ENCODE results near the gene DENND2D. TPM values are rescaled to one million over a fixed set of nuclear protein-coding genes. Genes with fewer than 3 reads are reported as not detected.

Gene DENND2D
- total and polyA plus RNA-seq, 2 donors (not counting 3 experiments of a cell fraction or from before 2014, with no cell fraction given): 0.41 to 1.00 TPM

DNA sequence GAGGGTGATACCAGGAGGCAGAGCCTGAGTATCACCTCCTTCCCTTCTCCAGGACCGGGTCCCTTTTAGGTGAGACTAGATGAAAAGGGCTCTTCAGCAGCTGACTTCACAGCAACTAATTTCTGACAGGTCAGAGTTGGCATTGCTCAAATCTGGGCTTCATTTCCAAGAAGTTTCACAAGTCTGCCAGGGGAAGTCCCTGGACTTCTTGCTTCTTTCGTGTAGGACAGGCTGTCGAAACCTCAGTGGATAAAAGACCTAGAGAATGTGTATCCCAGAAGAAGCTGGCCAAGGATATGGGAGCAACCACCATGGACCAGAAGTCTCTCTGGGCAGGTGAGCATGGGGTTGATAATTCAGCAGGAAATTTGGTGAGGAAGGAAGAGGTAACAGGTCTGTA lies 27.0 kb upstream of the DENND2D start, which contains the start of gene CHI3L2:
CHI3L2 (plus strand) TSS at position 280 of the 400 bp plus-strand sequence; CDS start at position 297, 17 bp downstream.
- no peak within 1 kb of the TSS for H3K4me3 ChIP-seq (replicated peaks in 1 of 3; ENCODE audit: insufficient read depth in 1 of 3, low read depth in 1 of 3, low read length in 3 of 3)
- no peaks in the 10 kb centered on the region for H3K9me3 ChIP-seq (replicated peaks; ENCODE audit: control insufficient read depth, insufficient read depth, low read length)
- no peak within 1 kb of the TSS for H3K9ac ChIP-seq (replicated peaks; ENCODE audit: extremely low read depth, insufficient read depth, low read length)
- no peaks in the 10 kb centered on the region for H4K20me1 ChIP-seq (replicated peaks; ENCODE audit: control insufficient read depth, extremely low read depth, insufficient read depth, low read length)
- DNase-seq (ENCODE audit: low read depth, low spot score): no peak
- dilution Hi-C loops (cut with MboI; ENCODE audit: extremely low pct_ligation_motif_present, low sequenced_read_pairs): no loop called here
- H2AFZ ChIP-seq (ENCODE audit: low read depth, low read length): no peak within 1 kb of the TSS
- H3K4me1 ChIP-seq (ENCODE audit: control insufficient read depth, extremely low read depth, insufficient read depth, low read length): no peaks in the 10 kb centered on the region
- no peak for FAIRE-seq
- POLR2A ChIA-PET: no interaction called here
- H3K79me2 ChIP-seq (ENCODE audit: control insufficient read depth, insufficient read depth, low read length): no peaks in the 10 kb centered on the region
- no TSS peak for BruUV-seq (replicated peaks)
- no peak for TF ChIP-seq GATA2 (IDR thresholded peaks at IDR 0.05; ENCODE audit: insufficient read depth, insufficient read length, low read depth, low read length)
- no peak for TF ChIP-seq CTCF (IDR thresholded peaks at IDR 0.05; ENCODE audit: extremely low read depth in 1 of 2, insufficient read depth in 1 of 2, low read depth in 1 of 2, low read length in 2 of 2)
- TF ChIP-seq POLR2AphosphoS5 (IDR thresholded peaks at IDR 0.05; ENCODE audit: insufficient read depth, low read depth, low read length): no peak
- TF ChIP-seq POLR2A (IDR thresholded peaks at IDR 0.05; ENCODE audit: low read depth, low read length): no peak
- no peaks in the 10 kb centered on the region for H3K9me1 ChIP-seq (replicated peaks; ENCODE audit: control insufficient read depth, extremely low read depth, insufficient read depth, low read length)
- H3K27me3 ChIP-seq (ENCODE audit: control insufficient read depth in 2 of 2, insufficient read depth in 2 of 2, low read length in 2 of 2): peaks cover 0 to 7% of the 10 kb centered on the region in 2 experiments
- H3K27ac ChIP-seq (ENCODE audit: insufficient read depth, low read depth, low read length): no peak within 1 kb of the TSS
- H3K36me3 ChIP-seq (ENCODE audit: control insufficient read depth in 2 of 2, extremely low read depth in 1 of 2, insufficient read depth in 2 of 2, low read length in 2 of 2): no peaks in the 10 kb centered on the region
- CTCF ChIA-PET: interaction anchor here (0.8 kb wide), 1 partner anchor 172 kb away, joined by 4 read pairs; no protein-coding TSS in a partner anchor
- intact Hi-C loops (cut with micrococcal nuclease): no loop called here
- H3K4me2 ChIP-seq (ENCODE audit: insufficient read depth, low read length): no peak within 1 kb of the TSS

- Histone ChIP-seq H3K9ac (replicated peaks; ENCODE audit: extremely low read depth, insufficient read depth, low read length) (no peak overlapping the region), H3K79me2 (ENCODE audit: control insufficient read depth, insufficient read depth, low read length) (no peaks in the 10 kb centered on the region), H3K36me3 (ENCODE audit: control insufficient read depth in 2 of 2, extremely low read depth in 1 of 2, insufficient read depth in 2 of 2, low read length in 2 of 2) (no peaks in the 10 kb centered on the region), H3K4me1 (ENCODE audit: control insufficient read depth, extremely low read depth, insufficient read depth, low read length) (no peaks in the 10 kb centered on the region), H3K27me3 (ENCODE audit: control insufficient read depth in 2 of 2, insufficient read depth in 2 of 2, low read length in 2 of 2) (peaks cover 0 to 10% of the 10 kb centered on the region in 2 experiments), H3K4me2 (ENCODE audit: insufficient read depth, low read length) (no peak overlapping the region), H3K4me3 (replicated peaks in 1 of 3; ENCODE audit: insufficient read depth in 1 of 3, low read depth in 1 of 3, low read length in 3 of 3) (no peak overlapping the region), H3K9me1 (replicated peaks; ENCODE audit: control insufficient read depth, extremely low read depth, insufficient read depth, low read length) (no peaks in the 10 kb centered on the region), H3K9me3 (replicated peaks; ENCODE audit: control insufficient read depth, insufficient read depth, low read length) (no peaks in the 10 kb centered on the region), H3K27ac (ENCODE audit: insufficient read depth, low read depth, low read length) (no peak overlapping the region), H2AFZ (ENCODE audit: low read depth, low read length) (no peak overlapping the region), H4K20me1 (replicated peaks; ENCODE audit: control insufficient read depth, extremely low read depth, insufficient read depth, low read length) (no peaks in the 10 kb centered on the region)
- TF ChIP-seq POLR2A (IDR thresholded peaks at IDR 0.05; ENCODE audit: low read depth, low read length) (no peak), FOS (IDR thresholded peaks at IDR 0.05; ENCODE audit: borderline replicate concordance, insufficient read depth, low read length) (no peak), MYC (IDR thresholded peaks at IDR 0.05; ENCODE audit: low read depth, low read length) (no peak), CTCF (IDR thresholded peaks at IDR 0.05; ENCODE audit: extremely low read depth in 1 of 2, insufficient read depth in 1 of 2, low read depth in 1 of 2, low read length in 2 of 2) (no peak), POLR2AphosphoS5 (IDR thresholded peaks at IDR 0.05; ENCODE audit: insufficient read depth, low read depth, low read length) (no peak), EZH2 (IDR thresholded peaks at IDR 0.05; ENCODE audit: borderline replicate concordance, low read depth, low read length, severe bottlenecking) (no peak), GATA2 (IDR thresholded peaks at IDR 0.05; ENCODE audit: insufficient read depth, insufficient read length, low read depth, low read length) (no peak), JUN (IDR thresholded peaks at IDR 0.05; ENCODE audit: borderline replicate concordance, insufficient read depth, insufficient read length, low read depth) (no peak), MAX (IDR thresholded peaks at IDR 0.05; ENCODE audit: insufficient read depth, insufficient read length) (no peak)
- no peak for DNase-seq (ENCODE audit: low read depth, low spot score)
- ChIA-PET CTCF (interaction anchor here (0.8 to 1.5 kb wide), 4 partner anchors 29 to 174 kb away, joined by 3 to 11 read pairs (median 4); no protein-coding TSS in a partner anchor), POLR2A (no interaction called here)
- dilution Hi-C loops (cut with MboI; ENCODE audit: extremely low pct_ligation_motif_present, low sequenced_read_pairs): no loop called here
- no peak for FAIRE-seq
- BruUV-seq (replicated peaks): no TSS peak
- intact Hi-C loops (cut with micrococcal nuclease): no loop called here
Measured at GRCh38 chr1:111225717-111226400, 25.4 kb upstream of the DENND2D start.

Data from endothelial cell of umbilical vein (primary cell).